Tibial nerve (tissue), 4 donors: ENCODE measurements around the gene SORCS2. TPM values are rescaled to one million over a fixed set of nuclear protein-coding genes. Genes with fewer than 3 reads are reported as not detected.
"Not testable (repeated sequence)": the region's sequence is repeated elsewhere in the genome, so short reads cannot be mapped to it uniquely, and the experiment has no call there.

ENCODE experiments used
- DNase-seq, 2 donors: peaks; one replicate each; pipeline ENCODE4 v3.0.0-alpha.2; 2019; ENCODE audit warnings: low spot score in 2 of 2
- H3K27ac ChIP-seq, 4 donors: fragments of 200-600 bp; sonication (generic) in 3 of 4; one replicate each; pipeline ENCODE4 v1.5.1; 2017 to 2019; ENCODE audit warnings: mild to moderate bottlenecking in 1 of 4
- H3K27me3 ChIP-seq, 2 donors: fragments of 200-600 bp; sonication (generic) in 1 of 2; one replicate each; pipeline versions ENCODE4 v1.5.1 to v1.6.0; 2017 to 2019
- H3K36me3 ChIP-seq, 3 donors: fragments of 200-600 bp; sonication (generic); one replicate each; pipeline ENCODE4 v1.5.1; 2018 to 2019
- H3K4me1 ChIP-seq, 4 donors: fragments of 200-600 bp; sonication (generic) in 3 of 4; one replicate each; pipeline ENCODE4 v1.5.1; 2017 to 2019
- H3K4me3 ChIP-seq, 4 donors: fragments of 200-600 bp; sonication (generic) in 3 of 4; one replicate each; pipeline ENCODE4 v1.5.1; 2017 to 2019; ENCODE audit warnings: mild to moderate bottlenecking in 1 of 4, moderate library complexity in 1 of 4
- H3K9me3 ChIP-seq, 4 donors: fragments of 200-600 bp; sonication (generic) in 3 of 4; one replicate each; pipeline ENCODE4 v1.5.1; 2017 to 2019
- CTCF ChIP-seq, 5 experiments: fragments of 200-600 bp in 3 of 5; fragments of 450-650 bp in 2 of 5; sonication (generic) in 3 of 5; IDR thresholded peaks; one replicate each; pipeline ENCODE4 v1.5.1; 2016 to 2019; ENCODE audit warnings: antibody characterized with exemption in 5 of 5, mild to moderate bottlenecking in 3 of 5, moderate library complexity in 2 of 5
- EP300 ChIP-seq, 2 donors: sonication (generic); formaldehyde crosslinking; IDR thresholded peaks; one replicate each; pipeline ENCODE4 v1.6.1; 2017; ENCODE audit warnings: antibody characterized with exemption in 2 of 2, mild to moderate bottlenecking in 1 of 2
- POLR2A ChIP-seq, 2 donors: fragments of 450-650 bp; IDR thresholded peaks; one replicate each; pipeline ENCODE4 v1.6.1; 2017; ENCODE audit warnings: antibody characterized with exemption in 2 of 2, mild to moderate bottlenecking in 2 of 2, moderate library complexity in 2 of 2
- WGBS, 2 donors: methylation state at CpG; one replicate each; pipeline ENCODE4 v1.1.5; 2018; 5-methylcytosine and 5-hydroxymethylcytosine counted together
- total RNA-seq, 4 donors: library from RNA; depleted of rRNA; stranded (reverse); fragments of >200 nt; gene quantifications; one replicate each; pipeline ENCODE4 v1.1.0, GENCODE V29; 2016

The SORCS2 gene
- total RNA-seq, 4 donors from 2014 or later = 15.6 to 48.9 (median 38.3) TPM

- TF ChIP-seq CTCF (IDR thresholded peaks at IDR 0.05) = no peak
- no peak for TF ChIP-seq EP300 (IDR thresholded peaks at IDR 0.05)
- TF ChIP-seq POLR2A (IDR thresholded peaks at IDR 0.05) = no peak
- no peaks in the 10 kb centered on the region for H3K36me3 ChIP-seq
- no peak overlapping the region for H3K4me3 ChIP-seq
- no peaks in the 10 kb centered on the region for H3K27me3 ChIP-seq
- WGBS, 2 donors = 83 to 85% methylated on average over 17 of the region's 17 CpGs
- H3K9me3 ChIP-seq = no peaks in the 10 kb centered on the region
- no peak for DNase-seq
- no peaks in the 10 kb centered on the region for H3K4me1 ChIP-seq
- H3K27ac ChIP-seq = no peak overlapping the region
Observed at GRCh38 chr4:7600247-7600646, 407.9 kb downstream of the SORCS2 start.

DNA sequence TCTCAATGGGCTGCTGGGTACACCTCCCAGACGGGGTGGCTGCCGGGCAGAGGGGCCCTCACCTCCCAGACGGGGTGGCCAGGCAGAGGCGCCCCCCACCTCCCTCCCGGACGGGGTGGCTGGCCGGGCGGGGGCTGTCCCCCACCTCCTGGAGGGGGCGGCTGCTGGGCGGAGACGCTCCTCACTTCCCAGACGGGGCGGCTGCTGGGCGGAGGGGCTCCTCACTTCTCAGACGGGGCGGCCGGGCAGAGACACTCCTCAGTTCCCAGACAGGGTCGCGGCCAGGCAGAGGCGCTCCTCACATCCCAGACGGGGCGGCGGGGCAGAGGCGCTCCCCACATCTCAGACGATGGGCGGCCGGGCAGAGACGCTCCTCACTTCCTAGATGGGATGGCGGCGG is 409.8 kb downstream of the SORCS2 start:
- DNase-seq, H3K4me1 ChIP-seq, H3K27me3 ChIP-seq, H3K36me3 ChIP-seq, H3K4me3 ChIP-seq, H3K9me3 ChIP-seq, H3K27ac ChIP-seq: not testable (repeated sequence)
- 90 to 98% methylated on average over 6 to 29 of the region's 30 CpGs for WGBS, 2 donors

DNA sequence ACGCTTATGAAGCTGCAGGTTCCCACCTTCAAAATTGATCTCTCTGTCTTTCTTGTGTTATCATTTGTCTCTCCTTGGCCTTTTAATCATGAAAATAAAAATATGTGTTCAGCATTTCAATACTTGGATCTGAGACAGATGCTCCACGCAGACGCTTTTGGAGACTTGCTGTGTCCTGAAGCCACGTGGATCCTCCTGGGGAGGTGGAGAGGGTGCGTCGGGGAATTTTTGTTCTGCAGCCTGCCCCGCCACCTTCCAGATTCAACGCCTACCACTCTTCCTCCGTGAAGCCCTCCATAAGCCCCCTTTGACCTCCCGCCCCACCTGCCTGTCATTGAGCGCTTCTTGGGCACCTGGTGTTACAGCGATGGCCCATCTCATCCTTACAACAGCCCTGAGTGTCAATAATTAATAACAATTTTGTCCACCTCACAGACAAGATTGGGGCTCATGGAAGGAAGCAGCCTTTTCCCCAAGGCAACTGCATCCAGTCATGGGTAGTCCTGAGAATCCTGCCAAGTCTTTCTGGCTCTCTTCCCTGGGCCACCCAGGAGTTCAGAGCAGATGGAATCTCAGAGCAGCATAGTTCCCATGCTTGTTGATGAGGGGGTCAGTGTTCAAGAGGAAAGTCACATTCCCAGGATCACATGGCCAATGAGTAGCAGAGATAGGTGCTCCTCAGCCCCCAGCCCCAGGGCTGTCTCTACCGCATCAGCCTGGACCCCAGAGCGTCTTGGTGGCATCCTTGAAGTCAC is 415.0 kb downstream of the SORCS2 start:
- WGBS, 2 donors = 72 to 74% methylated on average over 14 of the region's 14 CpGs
- H3K27ac ChIP-seq = peak overlapping the region in 1 of 4 donors; percentile 64
- no peaks in the 10 kb centered on the region for H3K27me3 ChIP-seq
- H3K36me3 ChIP-seq = no peaks in the 10 kb centered on the region
- peak; percentile 26 to 56 for DNase-seq
- H3K4me3 ChIP-seq = no peak overlapping the region
- no peak for TF ChIP-seq POLR2A (IDR thresholded peaks at IDR 0.05)
- no peak for TF ChIP-seq EP300 (IDR thresholded peaks at IDR 0.05)
- H3K4me1 ChIP-seq = peaks cover 0 to 15% (median 0%) of the 10 kb centered on the region in 4 donors
- no peaks in the 10 kb centered on the region for H3K9me3 ChIP-seq

DNA sequence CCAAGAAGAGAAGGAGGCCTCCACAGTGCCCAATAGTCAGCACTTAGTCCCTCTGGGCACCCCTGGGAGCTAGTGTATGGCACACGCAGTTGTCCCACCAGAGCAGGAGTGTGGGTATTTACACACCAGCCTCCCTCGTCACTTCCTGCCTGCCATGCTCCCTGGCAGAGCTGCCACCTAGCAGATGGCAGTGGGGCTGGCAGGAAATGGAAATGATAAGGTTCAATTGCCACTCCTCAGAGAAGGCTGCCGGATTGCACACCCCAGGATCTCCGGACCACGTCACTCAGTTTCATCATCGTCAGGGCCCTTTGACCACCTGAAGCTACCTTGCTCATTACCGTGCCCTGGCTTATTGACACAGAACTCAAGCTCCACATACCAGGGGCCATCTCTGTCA is 415.7 kb downstream of the SORCS2 start:
- DNase-seq = no peak
- peaks cover 0 to 15% (median 0%) of the 10 kb centered on the region in 4 donors for H3K4me1 ChIP-seq
- no peaks in the 10 kb centered on the region for H3K27me3 ChIP-seq
- H3K36me3 ChIP-seq = no peaks in the 10 kb centered on the region
- 86 to 91% methylated on average over 6 to 7 of the region's 7 CpGs for WGBS, 2 donors
- no peak overlapping the region for H3K4me3 ChIP-seq
- TF ChIP-seq POLR2A (IDR thresholded peaks at IDR 0.05) (no peak), CTCF (IDR thresholded peaks at IDR 0.05) (no peak), EP300 (IDR thresholded peaks at IDR 0.05) (no peak)
- H3K27ac ChIP-seq = peak overlapping the region in 1 of 4 donors; percentile 64
- H3K9me3 ChIP-seq = no peaks in the 10 kb centered on the region

DNA sequence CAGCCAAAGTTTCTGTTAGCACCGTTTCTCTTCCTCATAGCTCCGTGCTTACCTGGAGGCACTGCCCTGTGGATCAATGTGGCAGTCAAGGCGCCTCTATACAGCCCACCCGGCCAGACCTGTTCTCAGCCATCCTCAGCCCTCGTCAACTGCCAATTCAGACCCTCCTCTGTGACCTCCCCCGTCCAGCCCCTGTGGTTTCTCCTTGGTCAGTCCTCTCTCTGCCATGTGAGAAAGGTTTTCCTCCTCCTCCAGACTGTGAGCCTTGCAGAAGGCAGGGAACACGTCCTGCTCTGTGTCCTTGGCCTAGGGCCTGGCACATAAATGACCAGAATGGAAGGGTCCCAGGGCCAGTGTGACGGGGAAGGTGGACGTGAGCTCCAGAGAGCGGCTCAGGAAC is 417.0 kb downstream of the SORCS2 start:
- H3K27me3 ChIP-seq = no peaks in the 10 kb centered on the region

More for the DNA sequence above, 417.0 kb downstream of the SORCS2 start:
- peaks cover 0 to 15% (median 0%) of the 10 kb centered on the region in 4 donors for H3K4me1 ChIP-seq
- DNase-seq = no peak
- no peak overlapping the region for H3K27ac ChIP-seq
- no peaks in the 10 kb centered on the region for H3K9me3 ChIP-seq
- WGBS, 2 donors = 80 to 86% methylated on average over 10 of the region's 10 CpGs
- TF ChIP-seq CTCF (IDR thresholded peaks at IDR 0.05) = no peak
- TF ChIP-seq POLR2A (IDR thresholded peaks at IDR 0.05) = no peak
- TF ChIP-seq EP300 (IDR thresholded peaks at IDR 0.05) = no peak
- no peak overlapping the region for H3K4me3 ChIP-seq
- no peaks in the 10 kb centered on the region for H3K36me3 ChIP-seq
